HPDE6-E6E7 (cell line): ENCODE results near the gene CEP85.
A peak's percentile ranks its signal among the peaks of the same experiment; 100 is the strongest.

Source experiments
- DNase-seq: peaks from one replicate; pipeline ENCODE4 v3.0.0; 2011; ENCODE audit warnings: missing footprints; ENCODE audit errors: extremely low spot score

The CEP85 gene

GRCh38 chr1:26233903-26234643, at the start of gene CEP85:
CEP85 (plus strand) TSS chr1:26234200; CDS start chr1:26239784, 5,584 bp downstream.
- DNase-seq: peak; percentile 99

GRCh38 chr1:26184883-26185282, 49.1 kb upstream of the CEP85 start:
- DNase-seq: no peak

- DNase-seq: no peak
These were observed 46.1 kb upstream of the CEP85 start for GRCh38 chr1:26187882-26188281.

GRCh38 chr1:26188477-26188876, 45.5 kb upstream of the CEP85 start:
- no peak for DNase-seq

GRCh38 chr1:26189331-26189730, 44.7 kb upstream of the CEP85 start:
- DNase-seq: no peak

GRCh38 chr1:26189751-26190275, 44.2 kb upstream of the CEP85 start:
- DNase-seq: no peak

GRCh38 chr1:26190373-26190987, 43.5 kb upstream of the CEP85 start, which contains the start of gene CATSPER4:
CATSPER4 (plus strand) TSS chr1:26190602; CDS start chr1:26190628, 26 bp downstream.
- no peak for DNase-seq

- no peak for DNase-seq
These were observed 42.3 kb upstream of the CEP85 start for GRCh38 chr1:26191739-26192138.

GRCh38 chr1:26195805-26196204, 38.2 kb upstream of the CEP85 start:
- DNase-seq: no peak

GRCh38 chr1:26197301-26197700, 36.7 kb upstream of the CEP85 start:
- no peak for DNase-seq

- no peak for DNase-seq
These were observed 36.2 kb upstream of the CEP85 start for GRCh38 chr1:26197813-26198212.

- DNase-seq: no peak
These were observed 33.6 kb upstream of the CEP85 start for GRCh38 chr1:26200413-26200812.

GRCh38 chr1:26203642-26204318, 30.2 kb upstream of the CEP85 start:
- no peak for DNase-seq

- no peak for DNase-seq
These were observed 23.7 kb upstream of the CEP85 start for GRCh38 chr1:26210147-26210870.

- DNase-seq: no peak
These were observed 21.3 kb upstream of the CEP85 start for GRCh38 chr1:26212726-26213125.

- DNase-seq: no peak
These were observed 20.6 kb upstream of the CEP85 start for GRCh38 chr1:26213335-26213905.

GRCh38 chr1:26215246-26215645, 18.8 kb upstream of the CEP85 start:
- no peak for DNase-seq

- no peak for DNase-seq
These were observed 15.0 kb upstream of the CEP85 start for GRCh38 chr1:26218906-26219494.

GRCh38 chr1:26220199-26220912, 13.6 kb upstream of the CEP85 start:
- DNase-seq: no peak

- no peak for DNase-seq
These were observed 12.9 kb upstream of the CEP85 start for GRCh38 chr1:26221094-26221493.
